GM08714 (cell line): ENCODE measurements around the gene CDC26.
"Not testable (repeated sequence)": the region's sequence is repeated elsewhere in the genome, so short reads cannot be mapped to it uniquely, and the experiment has no call there.

Experiments used
- H3K4me3 ChIP-seq: fragments of 200-500 bp; sonication (Bioruptor generic); 2 replicates; pipeline ENCODE4 v1.5.1; 2014; ENCODE audit warnings: mild to moderate bottlenecking, low read length, inconsistent platforms
- ZNF274 ChIP-seq: IDR thresholded peaks from 2 replicates; pipeline ENCODE4 v1.6.1; 2012; ENCODE audit warnings: mild to moderate bottlenecking, low read depth, low read length

Gene CDC26

DNA sequence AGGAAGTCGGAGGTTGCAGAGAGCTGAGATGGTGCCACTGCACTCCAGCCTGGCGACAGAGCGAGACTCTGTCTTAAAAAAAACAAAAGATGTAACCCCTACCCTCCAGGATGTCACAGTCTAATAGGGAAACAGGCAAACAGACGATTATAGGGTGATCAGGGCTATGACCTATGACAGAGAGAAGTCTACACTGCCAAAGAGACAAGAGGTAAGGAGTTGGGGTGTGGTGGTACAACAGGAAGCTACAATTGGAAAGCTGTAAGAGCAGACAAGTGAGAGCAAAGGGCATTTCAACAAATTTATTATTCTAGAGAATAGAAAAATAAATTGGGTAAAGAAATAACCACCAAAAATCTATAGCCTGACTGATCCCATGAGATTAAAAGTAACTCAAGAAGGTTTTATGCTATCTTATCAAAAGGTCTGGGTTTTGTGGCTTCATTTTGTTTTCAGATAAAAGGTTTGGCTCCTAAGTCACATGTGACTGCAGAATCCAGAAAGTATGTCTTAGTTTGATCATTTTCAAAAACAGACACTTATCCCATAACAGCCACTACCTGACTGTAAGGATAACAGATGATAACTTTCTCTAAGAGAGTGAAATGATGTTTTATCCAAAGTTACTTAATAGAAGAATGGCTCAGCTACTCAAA, 7.3 kb downstream of the CDC26 start:
- no peak for TF ChIP-seq ZNF274
- no peak overlapping the region for H3K4me3 ChIP-seq

DNA sequence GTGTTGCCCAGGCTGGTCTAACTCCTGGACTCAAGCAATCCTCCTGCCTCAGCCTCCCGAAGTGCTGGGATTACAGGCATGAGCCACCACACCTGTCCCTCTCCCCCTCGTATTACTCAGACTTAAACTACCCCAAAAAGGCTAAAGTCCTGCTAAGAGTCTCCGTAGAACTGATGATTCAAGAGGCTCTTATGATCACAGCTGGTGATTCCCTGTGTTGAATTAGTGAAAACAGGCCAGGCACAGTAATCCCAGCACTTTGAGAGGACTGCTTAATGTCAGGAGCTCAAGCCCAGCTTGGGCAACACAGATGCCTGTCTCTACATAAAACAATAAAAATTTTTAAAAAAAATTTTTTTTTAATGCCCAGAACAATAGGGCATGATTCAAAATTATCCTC, 9.2 kb downstream of the CDC26 start:
- no peak for TF ChIP-seq ZNF274
- no peak overlapping the region for H3K4me3 ChIP-seq

DNA sequence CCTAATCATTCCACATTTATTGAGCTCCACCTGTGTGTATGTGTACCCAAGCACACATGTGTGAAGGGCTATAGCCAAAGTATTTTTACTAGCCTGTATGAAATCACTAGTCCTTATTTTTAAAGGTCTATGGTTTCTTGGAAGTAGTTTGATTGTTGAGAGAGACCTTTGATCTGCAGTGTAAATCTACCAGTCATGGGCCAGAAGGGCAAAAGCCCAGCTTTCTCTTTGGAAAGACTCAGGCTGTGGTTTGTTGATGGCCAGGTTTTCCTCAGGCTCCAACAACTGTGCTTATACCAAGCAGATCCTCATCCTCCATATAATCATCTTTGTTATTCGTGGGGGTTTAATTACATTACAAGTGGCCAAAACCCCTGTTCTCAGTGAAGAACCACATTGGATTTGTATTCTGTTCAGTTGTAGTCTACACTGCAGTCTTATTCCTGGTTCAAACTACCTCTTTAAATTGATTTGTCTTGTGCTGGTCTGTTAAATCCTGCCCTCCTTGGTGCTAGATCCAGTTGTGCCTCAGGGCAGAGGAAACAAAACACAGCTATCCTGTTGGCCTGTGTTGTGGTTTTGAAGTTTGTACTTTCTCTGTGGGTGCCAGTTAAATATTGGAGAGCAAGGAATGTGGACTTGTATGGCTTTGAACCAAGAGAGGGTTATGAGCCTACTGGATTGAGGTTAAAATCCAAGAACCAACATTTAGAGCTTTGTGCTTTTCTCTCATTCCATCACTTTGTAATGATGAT, 13.3 kb downstream of the CDC26 start:
- no peak for TF ChIP-seq ZNF274
- no peak overlapping the region for H3K4me3 ChIP-seq

DNA sequence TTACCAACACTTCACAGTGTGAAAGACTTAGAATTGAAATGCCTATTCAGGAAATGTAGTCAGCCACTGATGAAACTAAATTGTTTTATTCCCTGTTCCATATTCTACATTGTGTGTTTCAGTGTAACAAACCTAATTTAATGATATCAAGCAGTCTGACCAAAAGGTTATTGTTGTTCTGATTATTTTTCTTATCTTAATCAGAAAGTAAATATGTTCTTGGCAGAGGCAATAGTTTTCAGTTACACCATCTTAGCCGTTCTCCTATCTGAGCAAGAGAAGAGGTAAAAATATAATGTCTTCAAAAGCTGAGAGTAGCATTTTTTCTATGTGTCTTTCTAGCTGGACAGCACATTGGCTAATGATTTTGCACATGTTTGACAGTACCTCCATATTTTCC, 17.1 kb downstream of the CDC26 start:
- no peak overlapping the region for H3K4me3 ChIP-seq
- TF ChIP-seq ZNF274: no peak

DNA sequence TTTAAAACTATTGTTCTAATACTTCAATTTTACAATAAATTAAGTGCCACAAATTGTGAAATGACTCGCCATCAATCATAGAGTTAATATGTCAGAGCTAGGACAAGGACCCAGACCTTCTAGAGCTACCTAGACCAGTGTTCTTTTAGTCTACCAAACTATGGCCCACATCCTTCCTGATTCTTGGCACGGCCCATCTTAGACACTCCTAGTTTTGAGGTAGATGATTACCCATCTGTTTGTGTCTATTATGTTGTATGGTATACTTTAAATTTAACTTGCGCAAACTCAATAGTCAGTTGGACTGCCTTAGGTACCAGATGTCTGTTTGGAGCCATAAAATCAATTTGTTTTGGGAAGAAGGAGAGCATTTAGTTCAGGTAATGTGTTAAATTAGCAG, 17.5 kb downstream of the CDC26 start:
- no peak for TF ChIP-seq ZNF274
- no peak overlapping the region for H3K4me3 ChIP-seq

DNA sequence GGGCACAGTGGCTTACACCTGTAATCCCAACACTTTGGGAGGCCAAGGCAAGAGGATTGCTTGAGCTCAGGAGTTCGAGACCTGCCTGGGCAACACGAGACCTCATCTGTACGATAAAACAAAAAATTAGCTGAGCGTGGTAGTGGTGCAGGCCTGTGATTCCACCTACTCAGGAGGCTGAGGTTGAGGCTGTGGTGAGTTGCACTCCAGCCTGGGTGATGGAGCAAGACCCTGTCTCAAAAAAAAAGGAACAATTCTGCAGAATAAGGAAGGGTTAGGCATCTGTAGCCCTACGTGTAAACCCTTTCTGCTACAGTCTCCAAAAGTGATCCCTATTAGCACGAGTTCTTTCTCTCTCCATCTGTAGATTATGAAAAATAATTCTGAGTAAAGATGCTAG, 19.9 kb downstream of the CDC26 start:
- TF ChIP-seq ZNF274: no peak
- no peak overlapping the region for H3K4me3 ChIP-seq

DNA sequence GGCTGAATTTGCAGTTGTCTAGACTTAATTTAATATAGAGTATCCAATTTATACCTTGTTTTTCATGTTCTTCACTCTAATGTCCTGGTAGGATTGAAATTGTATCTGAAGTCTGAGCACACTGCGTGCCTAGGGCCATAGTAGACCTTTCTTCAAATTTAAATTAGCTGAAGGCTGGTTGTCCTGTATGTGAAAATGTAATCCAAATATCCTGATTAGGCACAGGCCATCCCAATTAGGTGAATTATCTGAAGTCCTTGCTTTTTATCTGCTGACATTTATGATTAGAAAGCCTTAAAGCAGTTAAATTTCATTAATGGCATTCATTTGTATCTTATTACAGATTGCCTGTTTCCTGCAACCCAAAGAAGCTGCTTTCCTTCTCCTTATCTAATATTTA, 20.4 kb downstream of the CDC26 start:
- H3K4me3 ChIP-seq: no peak overlapping the region
- TF ChIP-seq ZNF274: no peak

DNA sequence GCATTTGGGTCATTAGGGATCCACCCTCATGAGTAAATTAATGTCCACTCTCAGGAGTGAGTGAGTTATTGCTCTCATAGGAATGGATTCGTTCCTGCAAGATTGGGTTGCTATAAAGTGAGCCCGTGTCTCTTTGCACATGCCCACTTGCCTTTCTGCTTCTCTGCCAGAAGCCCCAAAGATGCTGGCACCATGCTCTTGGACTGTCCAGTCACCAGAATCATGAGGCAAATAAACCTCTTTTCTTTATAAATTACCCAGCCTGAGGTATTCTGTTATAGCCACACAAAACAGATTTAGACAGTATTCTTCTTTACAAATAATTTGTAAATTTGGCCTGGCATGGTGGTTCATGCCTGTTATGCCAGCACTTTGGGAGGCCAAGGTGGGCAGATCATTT, 24.6 kb downstream of the CDC26 start:
- no peak overlapping the region for H3K4me3 ChIP-seq
- TF ChIP-seq ZNF274: no peak

DNA sequence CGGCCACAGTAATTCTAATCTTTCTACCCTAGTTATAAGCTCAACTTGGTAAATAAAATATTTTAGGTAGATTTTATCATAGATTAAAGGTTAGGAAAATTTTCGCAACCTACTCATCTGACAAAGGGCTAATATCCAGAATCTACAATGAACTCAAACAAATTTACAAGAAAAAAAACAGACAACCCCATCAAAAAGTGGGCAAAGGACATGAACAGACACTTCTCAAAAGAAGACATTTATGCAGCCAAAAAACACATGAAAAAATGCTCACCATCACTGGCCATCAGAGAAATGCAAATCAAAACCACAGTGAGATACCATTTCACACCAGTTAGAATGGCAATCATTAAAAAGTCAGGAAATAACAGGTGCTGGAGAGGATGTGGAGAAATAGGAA, 25.7 kb downstream of the CDC26 start:
- H3K4me3 ChIP-seq: not testable (repeated sequence)

DNA sequence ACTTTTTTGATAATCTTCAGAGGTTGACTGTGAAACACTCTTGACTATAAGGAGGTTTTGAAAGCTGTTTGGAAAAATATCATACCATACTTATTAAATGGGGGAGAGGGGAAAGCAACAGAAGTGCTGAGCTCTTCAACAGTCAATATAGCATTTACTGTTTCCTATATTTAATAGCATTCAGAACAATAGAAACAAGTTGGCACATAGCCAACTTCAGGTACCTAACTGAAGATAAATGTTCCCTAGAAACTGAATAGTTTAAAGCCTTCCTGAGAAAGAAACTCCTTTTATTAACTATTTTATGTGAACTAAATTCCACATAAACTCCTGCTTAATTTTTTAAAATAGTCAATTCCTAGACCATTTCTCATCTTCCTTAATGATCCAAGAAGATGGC, 27.7 kb downstream of the CDC26 start:
- H3K4me3 ChIP-seq: no peak overlapping the region
- no peak for TF ChIP-seq ZNF274

DNA sequence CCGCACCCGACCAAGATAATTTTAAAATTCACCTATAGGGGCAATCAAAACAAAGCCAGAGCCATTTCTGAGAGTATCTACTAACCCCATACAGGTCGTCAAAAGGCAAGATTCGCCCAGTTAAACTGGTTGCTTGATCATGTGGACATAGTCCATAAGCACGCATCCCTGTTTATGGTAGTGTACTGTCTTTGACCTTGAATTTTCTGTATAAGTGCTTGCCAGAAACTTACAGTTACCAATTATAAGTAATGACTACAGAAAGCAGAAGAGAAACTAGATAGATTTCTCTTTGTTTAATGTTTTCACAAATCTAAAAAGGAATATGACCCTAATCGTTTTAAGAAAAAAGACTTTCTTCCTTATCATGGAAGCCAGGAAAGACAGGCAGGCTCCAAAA, 28.4 kb downstream of the CDC26 start:
- no peak for TF ChIP-seq ZNF274
- H3K4me3 ChIP-seq: no peak overlapping the region

DNA sequence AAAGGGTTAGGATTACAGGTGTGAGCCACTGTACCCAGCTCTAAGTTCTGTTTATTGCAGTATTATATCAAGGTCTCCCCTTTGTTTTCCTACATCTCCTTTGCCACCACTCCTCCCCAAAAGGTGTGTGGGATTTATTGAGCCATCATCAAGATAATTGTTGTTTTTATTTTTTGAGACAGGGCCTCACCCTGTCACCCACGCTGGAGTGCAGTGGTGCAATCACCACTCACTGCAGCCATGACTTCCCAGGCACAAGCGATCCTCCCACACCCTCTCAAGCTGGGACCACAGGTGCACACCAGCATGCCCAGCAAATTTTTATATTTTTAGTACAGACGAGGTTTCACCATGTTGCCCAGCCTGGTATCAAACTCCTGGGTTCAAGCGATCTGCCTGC, 29.5 kb downstream of the CDC26 start:
- no peak overlapping the region for H3K4me3 ChIP-seq
- TF ChIP-seq ZNF274: no peak

DNA sequence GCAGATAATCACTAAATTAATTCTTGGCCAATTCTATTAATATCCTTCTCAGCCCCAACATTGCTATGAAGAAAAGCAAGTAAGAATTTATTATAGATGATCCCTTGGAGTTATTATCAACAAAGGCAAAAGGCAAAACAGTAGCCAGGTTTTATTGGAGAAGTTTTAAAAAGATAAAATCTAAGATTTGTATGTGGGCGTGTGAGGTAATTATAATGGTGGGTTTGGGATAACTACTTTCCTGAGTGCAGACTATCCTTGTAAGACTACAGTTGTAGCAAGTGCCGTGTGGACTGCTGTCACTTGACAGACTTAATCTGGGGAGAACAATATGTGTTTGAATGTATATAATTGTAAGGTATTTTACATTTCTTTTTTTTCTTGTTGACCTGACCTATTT, 30.8 kb downstream of the CDC26 start:
- H3K4me3 ChIP-seq: no peak overlapping the region
- TF ChIP-seq ZNF274: no peak

DNA sequence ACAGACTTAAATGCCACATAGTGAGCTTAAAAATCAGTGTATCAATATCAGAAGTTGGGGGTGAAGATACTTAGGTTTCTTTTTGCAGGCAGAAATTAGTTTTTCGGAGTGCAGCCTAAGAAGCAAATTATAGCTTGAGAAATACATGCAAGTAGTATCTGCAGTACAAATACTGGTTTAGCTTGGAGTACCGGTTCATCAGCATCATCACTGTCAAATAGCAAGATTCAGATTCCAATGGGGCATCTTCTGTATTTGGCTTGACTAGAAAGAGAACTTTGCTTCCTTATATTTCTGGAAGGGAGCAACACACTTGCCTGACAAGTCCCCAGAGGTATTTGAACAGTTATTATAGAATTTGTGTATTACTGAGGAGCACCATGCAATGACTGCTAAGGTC, 34.2 kb downstream of the CDC26 start:
- H3K4me3 ChIP-seq: no peak overlapping the region
- TF ChIP-seq ZNF274: no peak

DNA sequence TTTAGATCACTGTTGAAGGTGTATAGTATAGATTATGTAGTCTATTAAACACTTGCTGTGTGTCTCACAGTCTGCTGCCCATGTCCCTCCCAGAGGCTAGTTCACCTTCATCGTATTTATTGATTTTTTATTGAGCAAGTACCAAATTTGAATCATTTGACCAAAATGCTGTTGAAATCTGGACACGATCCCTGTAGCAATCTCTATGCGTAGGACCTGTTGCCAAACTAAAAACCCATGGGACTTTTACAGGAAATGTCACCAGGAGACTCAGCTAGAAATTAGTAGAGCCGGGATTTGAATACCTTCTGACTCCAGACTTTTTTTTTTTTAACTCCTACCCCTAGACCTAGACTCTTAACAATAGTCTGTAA, 36.5 kb downstream of the CDC26 start:
- no peak for TF ChIP-seq ZNF274
- H3K4me3 ChIP-seq: no peak overlapping the region
